Fibroblast of lung (primary cell): ENCODE results near the gene MFGE8.

Source experiments
- CTCF ChIP-seq, 2 donors: IDR thresholded peaks in 1 of 2; conservative IDR thresholded peaks in 1 of 2; 1 replicate in 1 of 2; 2 replicates in 1 of 2; pipeline ENCODE4 v1.5.1; 2011 to 2012; ENCODE audit warnings: low read length in 2 of 2, control low read depth in 1 of 2, inconsistent platforms in 1 of 2, low read depth in 1 of 2, mild to moderate bottlenecking in 1 of 2
- EZH2 ChIP-seq: IDR thresholded peaks from 2 replicates; pipeline ENCODE4 v1.5.1; 2012; ENCODE audit warnings: low read length, control low read depth, mild to moderate bottlenecking; ENCODE audit errors: missing control alignments

- TF ChIP-seq CTCF (conservative IDR thresholded peaks at IDR 0.05 in 1 of 2, IDR thresholded peaks at IDR 0.05 in 1 of 2; ENCODE audit: low read depth in 1 of 2, low read length in 2 of 2) (no peak), EZH2 (no peak)
These were observed 30.4 kb downstream of the MFGE8 start for GRCh38 chr15:88882785-88883184.
